Measurements from ENCODE around the gene THAP11.
"Not testable (repeated sequence)": the region's sequence is repeated elsewhere in the genome, so short reads cannot be mapped to it uniquely, and the experiment has no call there.

Gene THAP11

GRCh38 chr16:67862623-67863583, 20.8 kb downstream of the THAP11 start:
- no peak for DNase-seq (ENCODE audit: low spot score)

- DNase-seq (ENCODE audit: low spot score): not testable (repeated sequence)
Observed at GRCh38 chr16:67864044-67864443, 21.9 kb downstream of the THAP11 start.

GRCh38 chr16:67864594-67864993, 22.5 kb downstream of the THAP11 start:
- DNase-seq (ENCODE audit: low spot score): no peak

- DNase-seq (ENCODE audit: low spot score): peak; percentile 70
Observed at GRCh38 chr16:67865318-67865717, 23.2 kb downstream of the THAP11 start.

- no peak for DNase-seq (ENCODE audit: low spot score)
Observed at GRCh38 chr16:67868290-67868689, 26.2 kb downstream of the THAP11 start.

- no peak for DNase-seq (ENCODE audit: low spot score)
Observed at GRCh38 chr16:67869653-67870052, 27.5 kb downstream of the THAP11 start.

GRCh38 chr16:67871256-67871655, 29.1 kb downstream of the THAP11 start:
- no peak for DNase-seq (ENCODE audit: low spot score)

GRCh38 chr16:67872131-67872630, 30.1 kb downstream of the THAP11 start:
- no peak for DNase-seq (ENCODE audit: low spot score)

- DNase-seq (ENCODE audit: low spot score): peak; percentile 94
Observed at GRCh38 chr16:67872631-67873434, 30.7 kb downstream of the THAP11 start, which contains the start of gene EDC4. Gene EDC4 (plus strand): TSS chr16:67873052. CDS start chr16:67873262, 210 bp downstream.

- no peak for DNase-seq (ENCODE audit: low spot score)
Observed at GRCh38 chr16:67873435-67874370, 31.6 kb downstream of the THAP11 start.

GRCh38 chr16:67874372-67874771, 32.3 kb downstream of the THAP11 start:
- no peak for DNase-seq (ENCODE audit: low spot score)

- no peak for DNase-seq (ENCODE audit: low spot score)
Observed at GRCh38 chr16:67877064-67877463, 34.9 kb downstream of the THAP11 start.

GRCh38 chr16:67878232-67878631, 36.1 kb downstream of the THAP11 start:
- no peak for DNase-seq (ENCODE audit: low spot score)

GRCh38 chr16:67878846-67879245, 36.7 kb downstream of the THAP11 start:
- DNase-seq (ENCODE audit: low spot score): no peak

- no peak for DNase-seq (ENCODE audit: low spot score)
Observed at GRCh38 chr16:67879462-67879861, 37.3 kb downstream of the THAP11 start.

GRCh38 chr16:67879936-67880335, 37.8 kb downstream of the THAP11 start:
- DNase-seq (ENCODE audit: low spot score): no peak

- no peak for DNase-seq (ENCODE audit: low spot score)
Observed at GRCh38 chr16:67880584-67880983, 38.5 kb downstream of the THAP11 start.

- DNase-seq (ENCODE audit: low spot score): no peak
Observed at GRCh38 chr16:67881621-67882161, 39.6 kb downstream of the THAP11 start.

- no peak for DNase-seq (ENCODE audit: low spot score)
Observed at GRCh38 chr16:67882374-67883145, 40.4 kb downstream of the THAP11 start.

GRCh38 chr16:67883146-67883871, 41.2 kb downstream of the THAP11 start:
- no peak for DNase-seq (ENCODE audit: low spot score)
